PC-9 (cell line): ENCODE data around the gene PHACTR4.

Experiments used
- CTCF ChIP-seq: fragments of 200-600 bp; sonication (generic); conservative IDR thresholded peaks from 2 replicates; pipeline ENCODE4 v1.6.1; 2017; ENCODE audit warnings: mixed run types, antibody characterized with exemption, mild to moderate bottlenecking, moderate library complexity
- EZH2 ChIP-seq: fragments of 200-600 bp; sonication (generic); IDR thresholded peaks from 2 replicates; pipeline ENCODE4 v1.8.0; 2017; ENCODE audit warnings: antibody characterized with exemption, low read depth

- no peak for TF ChIP-seq CTCF
- no peak for TF ChIP-seq EZH2
Observed at GRCh38 chr1:28530456-28530855, 160.9 kb downstream of the PHACTR4 start.
